DND-41 (cell line): ENCODE data around the gene SGK1.

Source experiments
- ATAC-seq: fragments of 200-7000 bp; cut with Tn5 transposase; 3 replicates; pipeline ENCODE4 v1.9.1; 2021; ENCODE audit warnings: low read depth; ENCODE audit not compliant: insufficient read depth
- DNase-seq: peaks from one replicate; pipeline ENCODE4 v3.0.0-alpha.2; 2020
- H2AFZ ChIP-seq: 2 replicates; pipeline ENCODE4 v1.6.0; 2012; ENCODE audit warnings: low read depth, low read length
- H3K27ac ChIP-seq: 2 replicates; pipeline ENCODE4 v1.5.1; 2012; ENCODE audit warnings: low read length, inconsistent platforms
- H3K27me3 ChIP-seq: fragments of 200-600 bp; sonication (generic); 2 replicates; pipeline ENCODE4 v1.6.0; 2012; ENCODE audit warnings: low read length, mild to moderate bottlenecking, inconsistent platforms; ENCODE audit not compliant: insufficient read depth, poor library complexity
- H3K36me3 ChIP-seq: 2 replicates; pipeline ENCODE4 v1.5.1; 2012; ENCODE audit warnings: low read length, inconsistent platforms; ENCODE audit not compliant: insufficient read depth
- H3K4me1 ChIP-seq: 2 replicates; pipeline ENCODE4 v1.5.1; 2012; ENCODE audit warnings: mild to moderate bottlenecking, low read length; ENCODE audit not compliant: insufficient read depth
- H3K4me2 ChIP-seq: 2 replicates; pipeline ENCODE4 v1.6.0; 2012; ENCODE audit warnings: mild to moderate bottlenecking, moderate library complexity, low read length, inconsistent platforms; ENCODE audit not compliant: insufficient read depth
- H3K4me3 ChIP-seq, 2 experiments: fragments of 200-600 bp in 1 of 2; shearing (Covaris generic) in 1 of 2; 2 replicates each; pipeline ENCODE4 v1.5.1; 2012 to 2016; ENCODE audit warnings: inconsistent platforms in 2 of 2, low read length in 2 of 2, mild to moderate bottlenecking in 2 of 2, low read depth in 1 of 2, moderate library complexity in 1 of 2
- H3K79me2 ChIP-seq: 2 replicates; pipeline ENCODE4 v1.6.0; 2012; ENCODE audit warnings: low read length, inconsistent platforms; ENCODE audit not compliant: insufficient read depth
- H3K9ac ChIP-seq: 2 replicates; pipeline ENCODE4 v1.6.0; 2012; ENCODE audit warnings: low read depth, mild to moderate bottlenecking, inconsistent platforms, low read length, moderate library complexity
- H3K9me3 ChIP-seq: 2 replicates; pipeline ENCODE4 v1.5.1; 2012; ENCODE audit warnings: low read length, moderate library complexity, mild to moderate bottlenecking, inconsistent platforms; ENCODE audit not compliant: insufficient read depth, severe bottlenecking
- H4K20me1 ChIP-seq: 2 replicates; pipeline ENCODE4 v1.6.0; 2012; ENCODE audit warnings: low read length; ENCODE audit not compliant: insufficient read depth
- EZH2 ChIP-seq: IDR thresholded peaks from 3 replicates; pipeline ENCODE4 v1.6.1; 2012; ENCODE audit warnings: borderline replicate concordance, low read depth, mild to moderate bottlenecking, moderate library complexity, low read length, inconsistent platforms; ENCODE audit not compliant: severe bottlenecking
- TF ChIP-seq, protein P1 (sequence below): IDR thresholded peaks from 2 replicates; pipeline ENCODE4 v1.5.1; 2012; ENCODE audit warnings: borderline replicate concordance, low read length, moderate library complexity, mild to moderate bottlenecking; ENCODE audit not compliant: poor library complexity, severe bottlenecking; ENCODE audit errors: extremely low read depth

SGK1 gene

DNA sequence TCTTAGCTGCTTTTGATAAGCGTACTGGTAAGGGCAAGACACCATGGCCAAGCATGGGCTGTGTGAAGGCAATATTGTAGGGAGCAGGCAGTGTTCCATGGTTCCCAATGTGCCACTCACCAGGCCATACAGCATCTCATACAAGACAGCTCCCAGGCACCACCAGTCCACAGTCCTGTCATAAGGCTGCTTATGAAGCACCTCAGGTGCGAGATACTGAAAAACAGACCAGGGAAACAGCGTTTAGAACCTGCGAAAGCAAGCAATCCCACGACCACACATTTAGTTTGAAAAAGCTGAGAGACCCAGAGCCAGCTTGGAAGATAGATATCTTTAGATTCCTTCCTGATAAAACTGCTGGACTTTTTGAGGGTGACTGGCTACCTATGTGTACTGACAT lies 146.4 kb downstream of the SGK1 start:
- no peak overlapping the region for H3K4me2 ChIP-seq
- no peak overlapping the region for H3K27ac ChIP-seq
- no peaks in the 10 kb centered on the region; the same call in 1 of the 2 replicates for H3K36me3 ChIP-seq
- H4K20me1 ChIP-seq = no peaks in the 10 kb centered on the region
- TF ChIP-seq, protein P1, sequence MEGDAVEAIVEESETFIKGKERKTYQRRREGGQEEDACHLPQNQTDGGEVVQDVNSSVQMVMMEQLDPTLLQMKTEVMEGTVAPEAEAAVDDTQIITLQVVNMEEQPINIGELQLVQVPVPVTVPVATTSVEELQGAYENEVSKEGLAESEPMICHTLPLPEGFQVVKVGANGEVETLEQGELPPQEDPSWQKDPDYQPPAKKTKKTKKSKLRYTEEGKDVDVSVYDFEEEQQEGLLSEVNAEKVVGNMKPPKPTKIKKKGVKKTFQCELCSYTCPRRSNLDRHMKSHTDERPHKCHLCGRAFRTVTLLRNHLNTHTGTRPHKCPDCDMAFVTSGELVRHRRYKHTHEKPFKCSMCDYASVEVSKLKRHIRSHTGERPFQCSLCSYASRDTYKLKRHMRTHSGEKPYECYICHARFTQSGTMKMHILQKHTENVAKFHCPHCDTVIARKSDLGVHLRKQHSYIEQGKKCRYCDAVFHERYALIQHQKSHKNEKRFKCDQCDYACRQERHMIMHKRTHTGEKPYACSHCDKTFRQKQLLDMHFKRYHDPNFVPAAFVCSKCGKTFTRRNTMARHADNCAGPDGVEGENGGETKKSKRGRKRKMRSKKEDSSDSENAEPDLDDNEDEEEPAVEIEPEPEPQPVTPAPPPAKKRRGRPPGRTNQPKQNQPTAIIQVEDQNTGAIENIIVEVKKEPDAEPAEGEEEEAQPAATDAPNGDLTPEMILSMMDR = no peak
- TF ChIP-seq EZH2 = no peak
- no peak overlapping the region for H3K4me3 ChIP-seq
- no peaks in the 10 kb centered on the region for H3K79me2 ChIP-seq
- DNase-seq (no peak), ATAC-seq (no peak)
- H3K9me3 ChIP-seq = no peaks in the 10 kb centered on the region
- H2AFZ ChIP-seq = no peak overlapping the region
- H3K9ac ChIP-seq = no peak overlapping the region
- H3K27me3 ChIP-seq = peaks cover 17% of the 10 kb centered on the region
- H3K4me1 ChIP-seq = peaks cover 20% of the 10 kb centered on the region

GRCh38 chr6:134170844-134171243 lies 147.1 kb downstream of the SGK1 start:
- Histone ChIP-seq H3K36me3 (no peaks in the 10 kb centered on the region; the same call in 1 of the 2 replicates), H3K4me1 (peaks cover 19% of the 10 kb centered on the region), H3K27ac (no peak overlapping the region), H3K4me3 (no peak overlapping the region), H4K20me1 (no peaks in the 10 kb centered on the region), H3K4me2 (no peak overlapping the region), H3K9ac (no peak overlapping the region), H3K27me3 (peaks cover 10% of the 10 kb centered on the region), H3K79me2 (no peaks in the 10 kb centered on the region), H3K9me3 (no peaks in the 10 kb centered on the region), H2AFZ (no peak overlapping the region)
- ATAC-seq (no peak), DNase-seq (no peak)
- TF ChIP-seq, protein P1 = no peak
- no peak for TF ChIP-seq EZH2

DNA sequence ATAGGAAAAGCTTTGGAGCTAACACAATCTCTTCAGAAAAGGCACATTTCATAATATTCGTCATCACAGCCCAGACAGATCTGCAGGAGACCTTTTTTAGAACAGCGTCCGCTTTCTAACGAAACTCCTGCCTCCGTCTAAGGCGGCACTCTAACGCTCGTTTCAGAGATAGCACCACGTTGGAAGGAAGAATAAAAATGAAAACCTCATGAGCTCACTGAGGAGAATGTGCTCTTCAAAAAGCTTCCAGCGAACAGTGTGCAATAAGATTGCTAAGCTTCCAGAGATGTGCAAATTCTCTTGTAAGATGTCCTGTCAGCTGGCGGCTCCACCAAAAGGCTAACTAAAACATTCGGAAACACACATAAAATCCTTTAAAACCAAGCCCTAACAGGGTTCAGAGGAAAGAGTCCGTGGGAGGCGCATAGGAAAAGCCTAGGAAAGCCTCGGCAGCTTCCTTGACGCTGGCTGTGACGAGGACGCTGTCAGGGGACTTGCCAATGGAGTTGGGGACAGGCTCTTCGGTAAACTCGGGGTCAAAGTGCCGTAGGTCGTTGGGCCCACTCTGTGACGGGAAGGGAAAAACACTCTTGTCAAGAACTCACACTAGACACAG lies 147.9 kb downstream of the SGK1 start:
- no peak for ATAC-seq
- Histone ChIP-seq H4K20me1 (no peaks in the 10 kb centered on the region), H3K4me2 (no peak overlapping the region), H3K27ac (no peak overlapping the region), H2AFZ (no peak overlapping the region), H3K79me2 (no peaks in the 10 kb centered on the region), H3K27me3 (peaks cover 3% of the 10 kb centered on the region), H3K36me3 (no peaks in the 10 kb centered on the region), H3K9me3 (no peaks in the 10 kb centered on the region), H3K4me3 (no peak overlapping the region), H3K9ac (no peak overlapping the region), H3K4me1 (peaks cover 11% of the 10 kb centered on the region; the same call in 1 of the 2 replicates)
- TF ChIP-seq, protein P1 = no peak
- no peak for TF ChIP-seq EZH2
- no peak for DNase-seq
